ENCODE measurements around the gene DLG2.

DNA sequence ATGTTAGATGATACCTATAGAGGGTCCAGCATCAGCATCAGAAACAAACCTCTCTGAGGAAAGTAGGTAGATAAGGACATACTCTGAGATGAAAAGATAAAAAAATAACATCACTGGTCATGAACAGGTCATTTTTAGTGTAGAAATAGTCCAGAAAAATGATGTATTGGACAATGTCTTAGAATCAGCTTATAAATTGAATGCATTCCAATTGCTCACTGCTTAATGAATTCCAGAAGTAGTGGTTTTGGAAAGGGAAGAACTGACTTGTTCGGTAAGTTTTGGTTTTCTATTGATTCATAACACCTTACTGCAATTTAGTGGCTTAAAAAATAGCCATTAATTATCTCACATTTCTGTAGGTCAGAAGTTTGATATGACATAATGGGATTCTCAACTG, 1411.5 kb downstream of the DLG2 start:
- TF ChIP-seq TCF12 (IDR thresholded peaks at IDR 0.05; ENCODE audit: low read depth) (no peak), FOXM1 (IDR thresholded peaks at IDR 0.05; ENCODE audit: borderline replicate concordance, low read depth) (no peak), RAD21 (IDR thresholded peaks at IDR 0.05; ENCODE audit: low read depth) (no peak), NFIC (IDR thresholded peaks at IDR 0.05) (no peak)
- TF ChIP-seq, protein P1, sequence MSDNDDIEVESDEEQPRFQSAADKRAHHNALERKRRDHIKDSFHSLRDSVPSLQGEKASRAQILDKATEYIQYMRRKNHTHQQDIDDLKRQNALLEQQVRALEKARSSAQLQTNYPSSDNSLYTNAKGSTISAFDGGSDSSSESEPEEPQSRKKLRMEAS (IDR thresholded peaks at IDR 0.05), result no peak
- TF ChIP-seq, protein P2, sequence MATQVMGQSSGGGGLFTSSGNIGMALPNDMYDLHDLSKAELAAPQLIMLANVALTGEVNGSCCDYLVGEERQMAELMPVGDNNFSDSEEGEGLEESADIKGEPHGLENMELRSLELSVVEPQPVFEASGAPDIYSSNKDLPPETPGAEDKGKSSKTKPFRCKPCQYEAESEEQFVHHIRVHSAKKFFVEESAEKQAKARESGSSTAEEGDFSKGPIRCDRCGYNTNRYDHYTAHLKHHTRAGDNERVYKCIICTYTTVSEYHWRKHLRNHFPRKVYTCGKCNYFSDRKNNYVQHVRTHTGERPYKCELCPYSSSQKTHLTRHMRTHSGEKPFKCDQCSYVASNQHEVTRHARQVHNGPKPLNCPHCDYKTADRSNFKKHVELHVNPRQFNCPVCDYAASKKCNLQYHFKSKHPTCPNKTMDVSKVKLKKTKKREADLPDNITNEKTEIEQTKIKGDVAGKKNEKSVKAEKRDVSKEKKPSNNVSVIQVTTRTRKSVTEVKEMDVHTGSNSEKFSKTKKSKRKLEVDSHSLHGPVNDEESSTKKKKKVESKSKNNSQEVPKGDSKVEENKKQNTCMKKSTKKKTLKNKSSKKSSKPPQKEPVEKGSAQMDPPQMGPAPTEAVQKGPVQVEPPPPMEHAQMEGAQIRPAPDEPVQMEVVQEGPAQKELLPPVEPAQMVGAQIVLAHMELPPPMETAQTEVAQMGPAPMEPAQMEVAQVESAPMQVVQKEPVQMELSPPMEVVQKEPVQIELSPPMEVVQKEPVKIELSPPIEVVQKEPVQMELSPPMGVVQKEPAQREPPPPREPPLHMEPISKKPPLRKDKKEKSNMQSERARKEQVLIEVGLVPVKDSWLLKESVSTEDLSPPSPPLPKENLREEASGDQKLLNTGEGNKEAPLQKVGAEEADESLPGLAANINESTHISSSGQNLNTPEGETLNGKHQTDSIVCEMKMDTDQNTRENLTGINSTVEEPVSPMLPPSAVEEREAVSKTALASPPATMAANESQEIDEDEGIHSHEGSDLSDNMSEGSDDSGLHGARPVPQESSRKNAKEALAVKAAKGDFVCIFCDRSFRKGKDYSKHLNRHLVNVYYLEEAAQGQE (IDR thresholded peaks at IDR 0.05; ENCODE audit: low read depth), result no peak
